CD4-positive, alpha-beta T cell treated with Interleukin-2 at 100 ng/mL for 4 hours (primary cell): ENCODE data around the gene AGAP2.
"Not testable (repeated sequence)": the region's sequence is repeated elsewhere in the genome, so short reads cannot be mapped to it uniquely, and the experiment has no call there.

Experiments
- DNase-seq: peaks from one replicate; pipeline ENCODE4 v3.0.0-alpha.2; 2020; ENCODE audit warnings: low spot score

AGAP2 gene

GRCh38 chr12:57722716-57723629 lies 15.6 kb downstream of the AGAP2 start:
- DNase-seq = no peak

- DNase-seq = not testable (repeated sequence)
These were observed 16.5 kb downstream of the AGAP2 start for GRCh38 chr12:57721846-57722608.

GRCh38 chr12:57720606-57721595 lies 17.6 kb downstream of the AGAP2 start:
- no peak for DNase-seq

GRCh38 chr12:57719777-57720605 lies 18.6 kb downstream of the AGAP2 start:
- no peak for DNase-seq

- DNase-seq = no peak
These were observed 19.7 kb downstream of the AGAP2 start for GRCh38 chr12:57718641-57719528.

GRCh38 chr12:57717846-57718640 lies 20.5 kb downstream of the AGAP2 start:
- DNase-seq = no peak

- no peak for DNase-seq
These were observed 21.4 kb downstream of the AGAP2 start for GRCh38 chr12:57717131-57717530.

GRCh38 chr12:57716305-57716704 lies 22.2 kb downstream of the AGAP2 start:
- DNase-seq = no peak

GRCh38 chr12:57715786-57716185 lies 22.8 kb downstream of the AGAP2 start:
- DNase-seq = no peak

- not testable (repeated sequence) for DNase-seq
These were observed 23.4 kb downstream of the AGAP2 start for GRCh38 chr12:57715036-57715748.

GRCh38 chr12:57713209-57713608 lies 25.3 kb downstream of the AGAP2 start:
- DNase-seq = no peak

- no peak for DNase-seq
These were observed 25.8 kb downstream of the AGAP2 start for GRCh38 chr12:57712701-57713100.

GRCh38 chr12:57708296-57708695 lies 30.2 kb downstream of the AGAP2 start:
- no peak for DNase-seq

GRCh38 chr12:57707250-57707649 lies 31.3 kb downstream of the AGAP2 start:
- DNase-seq = no peak

GRCh38 chr12:57700317-57700716 lies 38.2 kb downstream of the AGAP2 start:
- no peak for DNase-seq

- DNase-seq = no peak
These were observed 40.1 kb downstream of the AGAP2 start for GRCh38 chr12:57698414-57698813.

- no peak for DNase-seq
These were observed 41.5 kb downstream of the AGAP2 start for GRCh38 chr12:57697076-57697475.

GRCh38 chr12:57695770-57696432 lies 42.6 kb downstream of the AGAP2 start:
- DNase-seq = no peak
